Measurements from ENCODE around the gene ADAMTS3.

- TF ChIP-seq POLR2A (IDR thresholded peaks at IDR 0.05) (no peak), CTCF (IDR thresholded peaks at IDR 0.05) (no peak)
Observed at GRCh38 chr4:72397314-72397713, 171.7 kb downstream of the ADAMTS3 start.
